Measurements from ENCODE around the gene KCNMA1.

- no peak for TF ChIP-seq CTCF (IDR thresholded peaks at IDR 0.05)
- TF ChIP-seq POLR2AphosphoS5 (IDR thresholded peaks at IDR 0.05), result no peak
Observed at GRCh38 chr10:77002872-77003271, 634.7 kb downstream of the KCNMA1 start.
